Measurements from ENCODE around the gene YTHDC2. TPM values are rescaled to one million over a fixed set of nuclear protein-coding genes. Genes with fewer than 3 reads are reported as not detected.

Gene YTHDC2
- total and polyA plus RNA-seq, 11 donors = 5.7 to 19.8 (median 13.0) TPM

DNA sequence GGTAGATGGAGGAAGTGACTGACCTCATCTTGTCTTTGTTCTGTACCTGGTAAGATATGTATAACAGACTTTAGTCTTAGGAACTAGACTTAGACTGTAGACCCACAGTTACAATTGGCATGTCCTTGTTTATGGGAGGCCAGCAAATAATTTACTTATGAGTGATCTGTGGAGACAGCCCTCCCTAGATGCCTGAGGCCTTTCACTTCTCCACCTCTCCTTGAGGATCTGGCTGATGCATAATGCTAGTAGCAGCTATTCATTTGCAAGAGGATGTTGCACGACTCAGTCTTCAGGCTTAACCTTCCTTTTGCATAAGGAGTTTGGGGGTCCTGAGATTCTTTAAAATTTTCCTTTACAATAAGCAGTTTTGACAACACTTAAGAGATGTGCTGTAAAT, 100.7 kb downstream of the YTHDC2 start:
- Histone ChIP-seq H3K36me3 (no peaks in the 10 kb centered on the region), H3K27me3 (no peaks in the 10 kb centered on the region), H3K4me3 (no peak overlapping the region), H3K4me1 (no peaks in the 10 kb centered on the region), H3K9me3 (no peaks in the 10 kb centered on the region), H3K27ac (no peak overlapping the region)
- DNase-seq (no peak), ATAC-seq (no peak)
- intact Hi-C loops (cut with DNase I) = loop anchor here in 8 of 10 donors (5.0 to 10.0 kb wide), 7 partner anchors 831 to 1631 kb away; no protein-coding TSS in a partner anchor
- WGBS, 4 donors = 55 to 67% (median 63%) methylated on average over 1 of the region's 1 CpG
- TF ChIP-seq POLR2A (IDR thresholded peaks at IDR 0.05) (no peak), CTCF (IDR thresholded peaks at IDR 0.05) (no peak)

DNA sequence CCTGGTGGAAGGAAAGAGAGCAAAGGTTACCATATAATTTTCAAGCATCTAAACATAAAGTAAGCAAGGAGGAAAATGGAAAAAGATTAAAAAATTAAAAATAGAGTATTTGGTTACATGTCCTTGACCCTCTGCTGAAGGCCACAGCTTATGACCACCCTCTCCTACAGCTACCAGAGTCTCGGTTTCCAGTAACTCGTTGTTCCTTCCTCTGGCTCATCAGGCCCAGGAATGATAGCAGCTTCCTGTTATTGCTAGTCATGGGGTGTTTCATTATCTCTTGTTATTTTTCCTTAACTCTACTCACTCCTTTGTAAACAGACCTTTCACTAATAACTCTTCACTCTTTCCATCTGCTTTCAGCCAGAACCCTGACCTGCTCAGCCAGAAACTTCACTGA, 102.2 kb downstream of the YTHDC2 start:
- H3K4me1 ChIP-seq = no peaks in the 10 kb centered on the region
- H3K27ac ChIP-seq = no peak overlapping the region
- ATAC-seq = no peak
- H3K4me3 ChIP-seq = no peak overlapping the region
- no peaks in the 10 kb centered on the region for H3K27me3 ChIP-seq
- 22 to 48% (median 38%) methylated on average over 2 of the region's 2 CpGs for WGBS, 4 donors
- no peaks in the 10 kb centered on the region for H3K36me3 ChIP-seq
- DNase-seq = no peak
- TF ChIP-seq CTCF (IDR thresholded peaks at IDR 0.05) = no peak
- no peak for TF ChIP-seq POLR2A (IDR thresholded peaks at IDR 0.05)
- intact Hi-C loops (cut with DNase I) = loop anchor here in 6 of 10 donors (10.0 kb wide), 4 partner anchors 829 to 1629 kb away; no protein-coding TSS in a partner anchor
- no peaks in the 10 kb centered on the region for H3K9me3 ChIP-seq

- no peaks in the 10 kb centered on the region for H3K27me3 ChIP-seq
- ATAC-seq = no peak
These were observed 103.8 kb downstream of the YTHDC2 start for GRCh38 chr5:113617191-113617796.

GRCh38 chr5:113632996-113633395, 119.5 kb downstream of the YTHDC2 start:
- Histone ChIP-seq H3K36me3 (no peaks in the 10 kb centered on the region), H3K27ac (no peak overlapping the region), H3K9me3 (peaks cover 0 to 5% (median 0%) of the 10 kb centered on the region in 12 donors), H3K4me1 (no peaks in the 10 kb centered on the region), H3K27me3 (no peaks in the 10 kb centered on the region), H3K4me3 (no peak overlapping the region)
- no peak for TF ChIP-seq CTCF (IDR thresholded peaks at IDR 0.05)
- TF ChIP-seq POLR2A (IDR thresholded peaks at IDR 0.05) = no peak
- ATAC-seq (no peak), DNase-seq (no peak)
- intact Hi-C loops (cut with DNase I) = no loop called here

More at GRCh38 chr5:113617191-113617796, 103.8 kb downstream of the YTHDC2 start:
- Histone ChIP-seq H3K4me1 (no peaks in the 10 kb centered on the region), H3K4me3 (no peak overlapping the region), H3K36me3 (no peaks in the 10 kb centered on the region), H3K27ac (no peak overlapping the region), H3K9me3 (no peaks in the 10 kb centered on the region)
- no peak for TF ChIP-seq POLR2A (IDR thresholded peaks at IDR 0.05)
- no peak for TF ChIP-seq CTCF (IDR thresholded peaks at IDR 0.05)
- intact Hi-C loops (cut with DNase I) = loop anchor here in 6 of 10 donors (10.0 kb wide), 4 partner anchors 828 to 1628 kb away; no protein-coding TSS in a partner anchor
- DNase-seq = no peak
- 93 to 97% (median 95%) methylated on average over 10 to 33 of the region's 33 CpGs for WGBS, 4 donors
